Smooth muscle cell (in vitro differentiated cells): Measurements from ENCODE around the gene NDUFAB1. TPM values are rescaled to one million over a fixed set of nuclear protein-coding genes. Genes with fewer than 3 reads are reported as not detected.
A peak's percentile ranks its signal among the peaks of the same experiment; 100 is the strongest.

Source experiments
- DNase-seq: peaks from one replicate; lab custom pipeline; 2025; ENCODE audit not compliant: unreplicated experiment; lab: John Stamatoyannopoulos, UW
- H2AFZ ChIP-seq: fragments of 200-600 bp; sonication (generic); 2 replicates; pipeline ENCODE4 v1.6.0; 2016; ENCODE audit warnings: antibody characterized with exemption, low read depth, mild to moderate bottlenecking
- H3F3A ChIP-seq: fragments of 200-600 bp; sonication (generic); 2 replicates; pipeline ENCODE4 v1.6.0; 2017; ENCODE audit warnings: antibody characterized with exemption, low read depth
- H3K27ac ChIP-seq: fragments of 200-600 bp; sonication (generic); 2 replicates; pipeline ENCODE4 v1.5.1; 2016; ENCODE audit warnings: low read depth, mild to moderate bottlenecking
- H3K27me3 ChIP-seq: fragments of 200-600 bp; sonication (generic); 2 replicates; pipeline ENCODE4 v1.6.1; 2016; ENCODE audit warnings: low read depth, mild to moderate bottlenecking
- H3K36me3 ChIP-seq: fragments of 200-600 bp; sonication (generic); 2 replicates; pipeline ENCODE4 v1.5.1; 2016; ENCODE audit warnings: low read depth
- H3K4me1 ChIP-seq: fragments of 200-600 bp; sonication (generic); 2 replicates; pipeline ENCODE4 v1.5.1; 2016; ENCODE audit warnings: low read depth
- H3K4me2 ChIP-seq: fragments of 200-600 bp; sonication (generic); 2 replicates; pipeline ENCODE4 v1.6.0; 2016; ENCODE audit warnings: mild to moderate bottlenecking
- H3K4me3 ChIP-seq: fragments of 200-600 bp; sonication (generic); 2 replicates; pipeline ENCODE4 v1.5.1; 2016; ENCODE audit warnings: mild to moderate bottlenecking
- H3K79me2 ChIP-seq: fragments of 200-600 bp; sonication (generic); 2 replicates; pipeline ENCODE4 v1.6.0; 2016; ENCODE audit warnings: low read depth, mild to moderate bottlenecking
- H3K9ac ChIP-seq: fragments of 200-600 bp; sonication (generic); 2 replicates; pipeline ENCODE4 v1.6.0; 2016; ENCODE audit warnings: low read depth
- H3K9me3 ChIP-seq: fragments of 200-600 bp; sonication (generic); replicated peaks from 2 replicates; pipeline ENCODE4 v1.5.1; 2016; ENCODE audit warnings: low read depth
- H4K20me1 ChIP-seq: fragments of 200-600 bp; sonication (generic); 2 replicates; pipeline ENCODE4 v1.6.0; 2016; ENCODE audit warnings: low read depth
- WGBS: methylation state at CpG from one replicate; pipeline ENCODE4 v1.1.7; 2016; ENCODE audit warnings: low lambda C conversion rate; 5-methylcytosine and 5-hydroxymethylcytosine counted together
- polyA plus RNA-seq: library from polyadenylated mRNA; unstranded; fragments of >200 nt; fragmentation: Nextera tagmentation; extraction: Ambion mirVana; gene quantifications from 2 replicates; pipeline ENCODE4 v1.2.1, GENCODE V29; 2016
- total RNA-seq: library from RNA; depleted of rRNA; stranded (reverse); fragments of >200 nt; gene quantifications from 2 replicates; pipeline ENCODE4 v1.2.3, GENCODE V29; 2014
- TF ChIP-seq, protein P1 (sequence below): fragments of 200-600 bp; sonication (generic); IDR thresholded peaks from 2 replicates; pipeline ENCODE4 v1.5.1; 2017; ENCODE audit warnings: borderline replicate concordance, mild to moderate bottlenecking, antibody characterized with exemption; ENCODE audit not compliant: insufficient read depth, poor library complexity, severe bottlenecking

The NDUFAB1 gene
- total and polyA plus RNA-seq, 2 experiments from 2014 or later, result 192 to 252 TPM

DNA sequence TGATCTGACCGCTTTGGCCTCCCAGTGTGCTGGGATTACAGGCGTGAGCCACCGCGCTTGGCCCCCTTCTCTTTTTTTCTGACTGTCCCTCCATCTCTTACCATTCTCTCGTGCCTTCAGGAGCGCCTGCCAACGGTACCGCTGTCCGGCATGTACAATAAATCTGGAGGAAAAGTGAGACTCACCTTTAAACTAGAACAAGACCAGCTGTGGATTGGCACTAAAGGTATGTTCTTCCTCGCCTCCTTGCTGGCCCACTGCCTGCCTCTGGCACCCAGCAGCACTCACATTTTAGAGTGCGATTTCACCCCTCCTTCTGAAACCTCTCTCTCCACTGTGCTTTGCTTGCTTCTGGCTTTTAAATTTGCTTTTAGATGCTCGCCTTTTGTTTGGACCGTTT, 33.6 kb downstream of the NDUFAB1 start:
- TF ChIP-seq, protein P1, sequence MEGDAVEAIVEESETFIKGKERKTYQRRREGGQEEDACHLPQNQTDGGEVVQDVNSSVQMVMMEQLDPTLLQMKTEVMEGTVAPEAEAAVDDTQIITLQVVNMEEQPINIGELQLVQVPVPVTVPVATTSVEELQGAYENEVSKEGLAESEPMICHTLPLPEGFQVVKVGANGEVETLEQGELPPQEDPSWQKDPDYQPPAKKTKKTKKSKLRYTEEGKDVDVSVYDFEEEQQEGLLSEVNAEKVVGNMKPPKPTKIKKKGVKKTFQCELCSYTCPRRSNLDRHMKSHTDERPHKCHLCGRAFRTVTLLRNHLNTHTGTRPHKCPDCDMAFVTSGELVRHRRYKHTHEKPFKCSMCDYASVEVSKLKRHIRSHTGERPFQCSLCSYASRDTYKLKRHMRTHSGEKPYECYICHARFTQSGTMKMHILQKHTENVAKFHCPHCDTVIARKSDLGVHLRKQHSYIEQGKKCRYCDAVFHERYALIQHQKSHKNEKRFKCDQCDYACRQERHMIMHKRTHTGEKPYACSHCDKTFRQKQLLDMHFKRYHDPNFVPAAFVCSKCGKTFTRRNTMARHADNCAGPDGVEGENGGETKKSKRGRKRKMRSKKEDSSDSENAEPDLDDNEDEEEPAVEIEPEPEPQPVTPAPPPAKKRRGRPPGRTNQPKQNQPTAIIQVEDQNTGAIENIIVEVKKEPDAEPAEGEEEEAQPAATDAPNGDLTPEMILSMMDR, result no peak
- no peaks in the 10 kb centered on the region for H3K9me3 ChIP-seq
- peaks cover 11% of the 10 kb centered on the region for H3K4me1 ChIP-seq
- peaks cover 10% of the 10 kb centered on the region for H3K36me3 ChIP-seq
- no peak overlapping the region for H3K27ac ChIP-seq
- H3K27me3 ChIP-seq, result no peaks in the 10 kb centered on the region
- DNase-seq, result no peak
- no peaks in the 10 kb centered on the region for H3F3A ChIP-seq
- H3K9ac ChIP-seq, result no peak overlapping the region
- peaks cover 42% of the 10 kb centered on the region for H3K79me2 ChIP-seq
- 97% methylated on average over 13 of the region's 13 CpGs for WGBS
- peaks cover 13% of the 10 kb centered on the region for H4K20me1 ChIP-seq
- no peak overlapping the region for H3K4me3 ChIP-seq
- H2AFZ ChIP-seq, result no peak overlapping the region
- H3K4me2 ChIP-seq, result no peak overlapping the region

DNA sequence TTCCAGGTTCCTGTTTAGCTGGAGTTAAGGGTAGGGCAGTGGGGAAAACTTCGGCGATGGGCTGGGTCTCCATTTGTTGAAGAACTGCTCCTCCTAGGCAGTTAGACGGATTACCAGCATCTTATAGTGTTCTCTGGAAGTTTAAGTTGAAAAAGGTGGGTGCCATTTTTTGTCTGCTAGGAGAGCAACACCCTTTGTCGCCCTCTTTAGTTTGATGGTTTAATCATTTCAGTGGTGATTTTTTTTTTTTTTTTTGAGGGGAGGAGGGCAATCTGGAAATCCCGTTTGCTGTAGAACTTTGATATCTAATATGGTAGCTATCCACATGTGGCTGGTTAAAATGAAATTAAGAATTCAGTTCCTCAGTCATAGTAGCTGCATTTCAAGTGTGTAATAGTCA, 34.5 kb downstream of the NDUFAB1 start:
- peaks cover 45% of the 10 kb centered on the region for H3K79me2 ChIP-seq
- TF ChIP-seq, protein P1, result no peak

DNA sequence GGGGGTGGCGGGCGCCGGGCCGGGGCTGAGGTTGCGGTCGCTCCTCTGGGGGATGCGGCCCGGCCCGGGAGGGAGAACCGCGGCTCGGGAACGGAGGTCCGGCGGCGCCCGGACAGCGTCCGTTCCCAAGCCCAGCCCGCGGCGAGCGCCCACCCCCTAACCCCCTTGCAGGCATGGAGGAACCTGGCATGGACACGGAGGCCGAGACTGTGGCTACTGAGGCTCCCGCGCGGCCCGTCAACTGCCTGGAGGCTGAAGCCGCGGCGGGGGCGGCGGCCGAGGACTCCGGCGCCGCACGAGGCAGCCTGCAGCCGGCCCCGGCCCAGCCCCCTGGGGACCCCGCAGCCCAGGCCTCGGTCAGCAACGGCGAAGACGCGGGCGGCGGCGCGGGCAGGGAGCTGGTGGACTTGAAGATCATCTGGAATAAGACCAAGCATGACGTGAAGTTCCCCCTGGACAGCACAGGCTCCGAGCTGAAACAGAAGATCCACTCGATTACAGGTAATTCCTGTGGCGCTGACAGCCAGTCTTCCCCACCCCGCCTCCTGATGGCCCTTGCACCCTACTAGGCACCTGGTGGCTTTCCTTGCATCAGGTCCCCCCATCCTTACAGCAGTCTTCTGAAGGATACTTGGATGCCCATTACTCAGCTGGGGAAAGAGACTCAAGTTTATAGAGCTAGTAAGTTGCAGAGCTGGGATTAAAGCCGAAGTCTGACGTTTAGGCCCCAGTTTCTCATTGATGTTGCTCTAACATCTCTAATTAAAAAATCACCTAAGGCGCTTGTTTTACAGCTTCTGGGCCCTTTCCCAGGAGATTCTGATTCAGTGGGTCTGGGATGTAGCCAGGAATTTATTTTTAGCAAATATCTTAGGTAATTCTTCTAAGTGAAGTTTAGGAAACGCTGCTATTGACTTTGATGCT, 38.1 kb downstream of the NDUFAB1 start:
- Histone ChIP-seq H3F3A (no peaks in the 10 kb centered on the region), H3K9ac (peak overlapping the region; percentile 96), H3K27ac (peak overlapping the region; percentile 81), H3K27me3 (no peaks in the 10 kb centered on the region), H3K4me1 (peaks cover 11% of the 10 kb centered on the region), H3K4me3 (peak overlapping the region; percentile 96), H3K9me3 (no peaks in the 10 kb centered on the region), H3K79me2 (peaks cover 61% of the 10 kb centered on the region), H4K20me1 (peaks cover 13% of the 10 kb centered on the region), H3K36me3 (peaks cover 5% of the 10 kb centered on the region), H3K4me2 (peak overlapping the region; percentile 97), H2AFZ (peak overlapping the region; percentile 80)
- WGBS, result 6% methylated on average over 39 of the region's 60 CpGs
- TF ChIP-seq, protein P1, result no peak
- DNase-seq, result peak; percentile 33

More for the DNA sequence above, 34.5 kb downstream of the NDUFAB1 start:
- Histone ChIP-seq H3K27me3 (no peaks in the 10 kb centered on the region), H3K9ac (no peak overlapping the region), H3K36me3 (peaks cover 5% of the 10 kb centered on the region), H3K9me3 (no peaks in the 10 kb centered on the region), H3K4me2 (no peak overlapping the region), H3K4me1 (peaks cover 11% of the 10 kb centered on the region), H3K27ac (no peak overlapping the region), H3F3A (no peaks in the 10 kb centered on the region), H3K4me3 (no peak overlapping the region), H4K20me1 (peaks cover 13% of the 10 kb centered on the region), H2AFZ (no peak overlapping the region)
- no peak for DNase-seq
- WGBS, result 94% methylated on average over 5 of the region's 5 CpGs
